Upper lobe of left lung (tissue), 6 donors: ENCODE results near the gene LDB2. TPM values are rescaled to one million over a fixed set of nuclear protein-coding genes. Genes with fewer than 3 reads are reported as not detected.

Experiments
- ATAC-seq, 2 donors: fragments of 200-7000 bp; cut with Tn5 transposase; one replicate each; pipeline ENCODE4 v1.9.1; 2022; ENCODE audit warnings: mild to moderate bottlenecking in 2 of 2, moderate library complexity in 2 of 2; ENCODE audit not compliant: low FRiP score in 2 of 2
- DNase-seq, 2 donors: peaks; one replicate each; pipeline ENCODE4 v3.0.0-alpha.2; 2019 to 2020
- H3K27ac ChIP-seq, 4 donors: fragments of 200-600 bp; sonication (generic); one replicate each; pipeline ENCODE4 v1.5.1; 2016 to 2019
- H3K27me3 ChIP-seq, 4 donors: fragments of 200-600 bp; sonication (generic); one replicate each; pipeline ENCODE4 v1.5.1; 2017 to 2019
- H3K36me3 ChIP-seq, 4 donors: fragments of 200-600 bp; sonication (generic); one replicate each; pipeline ENCODE4 v1.5.1; 2016 to 2019
- H3K4me1 ChIP-seq, 4 donors: fragments of 200-600 bp; sonication (generic); one replicate each; pipeline ENCODE4 v1.5.1; 2018 to 2019
- H3K4me3 ChIP-seq, 4 donors: fragments of 200-600 bp; sonication (generic); one replicate each; pipeline ENCODE4 v1.5.1; 2017 to 2019; ENCODE audit warnings: mild to moderate bottlenecking in 2 of 4, moderate library complexity in 1 of 4
- H3K9me3 ChIP-seq, 4 donors: fragments of 200-600 bp; sonication (generic); one replicate each; pipeline ENCODE4 v1.5.1; 2018 to 2019
- CTCF ChIP-seq, 6 experiments: fragments of 450-650 bp in 4 of 6; fragments of 200-600 bp in 2 of 6; sonication (generic) in 2 of 6; IDR thresholded peaks; one replicate each; pipeline ENCODE4 v1.5.1; 2016 to 2019; ENCODE audit warnings: antibody characterized with exemption in 6 of 6
- EP300 ChIP-seq, 4 donors: sonication (generic); formaldehyde crosslinking; IDR thresholded peaks; one replicate each; pipeline ENCODE4 v1.5.1; 2017; ENCODE audit warnings: antibody characterized with exemption in 4 of 4, control low read depth in 2 of 4
- POLR2A ChIP-seq, 4 donors: fragments of 450-650 bp; IDR thresholded peaks; one replicate each; pipeline ENCODE4 v1.5.1; 2016 to 2017; ENCODE audit warnings: antibody characterized with exemption in 4 of 4, mild to moderate bottlenecking in 2 of 4
- POLR2AphosphoS5 ChIP-seq, 2 donors: sonication (generic); formaldehyde crosslinking; IDR thresholded peaks; one replicate each; pipeline ENCODE4 v1.5.1; 2017; ENCODE audit warnings: antibody characterized with exemption in 2 of 2
- WGBS, 2 donors: methylation state at CpG; one replicate each; pipeline ENCODE4 v1.1.5; 2017 to 2018; 5-methylcytosine and 5-hydroxymethylcytosine counted together
- total RNA-seq, 6 donors: library from RNA; depleted of rRNA in 4 of 6; stranded (reverse); fragments of >200 nt in 4 of 6; gene quantifications; one replicate each; pipeline versions ENCODE4 v1.1.0 to v1.2.1, GENCODE V29; 2016 to 2021
- donor health status: DM: no; HTN: no; CAD: no; lungs with moderate emphysema.
- donor health status: DM: no; HTN: yes; CAD: no; lungs with severe emphysema.

The LDB2 gene
- total RNA-seq, 6 donors from 2014 or later, result 34.6 to 94.4 (median 45.9) TPM

GRCh38 chr4:16665942-16666551, 232.4 kb downstream of the LDB2 start:
- Histone ChIP-seq H3K27ac (peak overlapping the region in 1 of 4 donors; percentile 48), H3K36me3 (no peaks in the 10 kb centered on the region), H3K27me3 (no peaks in the 10 kb centered on the region), H3K4me1 (peaks cover 0 to 41% (median 12%) of the 10 kb centered on the region in 4 donors), H3K4me3 (no peak overlapping the region), H3K9me3 (no peaks in the 10 kb centered on the region)
- ATAC-seq (no peak), DNase-seq (no peak)
- 66 to 74% methylated on average over 12 of the region's 12 CpGs for WGBS, 2 donors
- no peak for TF ChIP-seq EP300 (IDR thresholded peaks at IDR 0.05)
- TF ChIP-seq POLR2AphosphoS5 (IDR thresholded peaks at IDR 0.05), result no peak
- TF ChIP-seq POLR2A (IDR thresholded peaks at IDR 0.05), result no peak
- no peak for TF ChIP-seq CTCF (IDR thresholded peaks at IDR 0.05)

DNA sequence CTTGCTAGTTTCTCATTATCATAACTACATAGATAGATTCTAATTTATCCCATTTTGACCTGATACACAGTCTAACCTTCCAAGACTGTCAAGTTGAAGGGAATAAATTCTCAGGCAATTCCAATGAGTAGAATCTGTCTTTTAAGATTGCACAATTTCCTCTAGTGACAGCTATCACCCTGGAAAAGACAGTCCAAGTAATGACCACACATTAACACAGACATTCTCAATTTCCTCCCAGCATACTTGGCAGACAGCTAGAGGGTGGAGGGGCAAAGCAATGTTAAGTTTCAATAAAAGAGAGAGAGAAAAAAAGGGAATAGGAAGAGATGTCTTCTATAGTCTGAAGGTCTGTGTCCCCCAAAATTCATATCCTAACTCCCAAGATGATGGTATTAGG, 234.7 kb downstream of the LDB2 start:
- Histone ChIP-seq H3K4me3 (no peak overlapping the region), H3K9me3 (no peaks in the 10 kb centered on the region), H3K27me3 (no peaks in the 10 kb centered on the region), H3K27ac (no peak overlapping the region), H3K4me1 (peaks cover 0 to 28% (median 9%) of the 10 kb centered on the region in 4 donors), H3K36me3 (no peaks in the 10 kb centered on the region)
- ATAC-seq (peak in 1 of 2 donors; percentile 57), DNase-seq (no peak)
- TF ChIP-seq POLR2A (IDR thresholded peaks at IDR 0.05) (no peak), POLR2AphosphoS5 (IDR thresholded peaks at IDR 0.05) (no peak), CTCF (IDR thresholded peaks at IDR 0.05) (no peak), EP300 (IDR thresholded peaks at IDR 0.05) (no peak)

DNA sequence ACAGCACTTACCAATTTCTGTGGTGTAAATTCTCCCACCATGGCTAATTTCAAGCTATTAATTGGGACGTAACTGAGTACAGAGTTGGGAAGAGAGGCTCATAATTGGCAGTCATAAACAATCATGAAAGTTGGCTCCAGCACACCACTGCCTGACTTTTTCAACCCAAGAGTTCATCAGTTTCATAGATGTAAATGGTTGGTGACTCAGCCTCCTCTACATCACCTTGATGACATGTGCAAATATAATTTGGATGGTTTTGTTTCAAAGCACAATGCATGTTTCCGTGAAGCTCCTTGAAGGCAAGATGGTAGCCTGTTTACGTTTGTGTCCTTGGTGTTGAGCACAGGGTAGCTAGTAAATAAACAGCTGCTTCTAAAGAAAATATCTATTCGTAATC, 235.1 kb downstream of the LDB2 start:
- no peak for ATAC-seq

GRCh38 chr4:16661813-16662212, 236.6 kb downstream of the LDB2 start:
- Histone ChIP-seq H3K4me1 (peaks cover 0 to 16% (median 2%) of the 10 kb centered on the region in 4 donors), H3K36me3 (no peaks in the 10 kb centered on the region), H3K27ac (no peak overlapping the region), H3K27me3 (no peaks in the 10 kb centered on the region), H3K9me3 (no peaks in the 10 kb centered on the region), H3K4me3 (no peak overlapping the region)
- ATAC-seq (no peak), DNase-seq (no peak)
- TF ChIP-seq POLR2AphosphoS5 (IDR thresholded peaks at IDR 0.05) (no peak), EP300 (IDR thresholded peaks at IDR 0.05) (no peak), POLR2A (IDR thresholded peaks at IDR 0.05) (no peak), CTCF (IDR thresholded peaks at IDR 0.05) (no peak)
- 76 to 88% methylated on average over 2 of the region's 2 CpGs for WGBS, 2 donors

More for the DNA sequence above, 235.1 kb downstream of the LDB2 start:
- H3K4me3 ChIP-seq, result no peak overlapping the region
- H3K36me3 ChIP-seq, result no peaks in the 10 kb centered on the region
- H3K27ac ChIP-seq, result no peak overlapping the region
- peaks cover 0 to 24% (median 7%) of the 10 kb centered on the region in 4 donors for H3K4me1 ChIP-seq
- no peak for DNase-seq
- no peaks in the 10 kb centered on the region for H3K27me3 ChIP-seq
- TF ChIP-seq POLR2AphosphoS5 (IDR thresholded peaks at IDR 0.05) (no peak), CTCF (IDR thresholded peaks at IDR 0.05) (no peak), EP300 (IDR thresholded peaks at IDR 0.05) (no peak), POLR2A (IDR thresholded peaks at IDR 0.05) (no peak)
- WGBS, 2 donors, result 79 to 89% methylated on average over 4 of the region's 4 CpGs
- no peaks in the 10 kb centered on the region for H3K9me3 ChIP-seq

DNA sequence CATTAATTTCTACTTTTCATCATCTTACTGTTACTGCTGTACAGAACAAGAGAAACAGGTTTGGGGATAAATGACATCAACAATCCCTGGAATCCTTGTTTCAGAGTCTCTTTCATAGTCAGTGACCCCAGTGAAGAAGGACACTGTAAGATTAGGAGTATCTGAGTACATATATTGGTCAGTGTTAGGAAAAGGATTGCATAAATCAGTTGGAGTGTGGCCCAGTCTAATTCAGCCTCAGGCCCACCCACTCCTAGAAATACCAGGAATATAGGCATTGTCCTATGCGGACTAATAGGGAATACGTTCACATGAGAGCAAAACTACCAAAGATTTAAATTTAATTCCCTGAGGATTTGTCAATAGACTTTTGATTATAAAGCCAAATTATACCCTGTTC, 237.8 kb downstream of the LDB2 start:
- peaks cover 0 to 7% (median 2%) of the 10 kb centered on the region in 4 donors for H3K4me1 ChIP-seq
- ATAC-seq (no peak), DNase-seq (no peak)
- no peaks in the 10 kb centered on the region for H3K9me3 ChIP-seq
- no peak overlapping the region for H3K27ac ChIP-seq
- H3K4me3 ChIP-seq, result no peak overlapping the region
- TF ChIP-seq CTCF (IDR thresholded peaks at IDR 0.05) (no peak), EP300 (IDR thresholded peaks at IDR 0.05) (no peak), POLR2AphosphoS5 (IDR thresholded peaks at IDR 0.05) (no peak), POLR2A (IDR thresholded peaks at IDR 0.05) (no peak)
- no peaks in the 10 kb centered on the region for H3K36me3 ChIP-seq
- H3K27me3 ChIP-seq, result no peaks in the 10 kb centered on the region
- WGBS, 2 donors, result 90 to 98% methylated on average over 2 of the region's 2 CpGs
